IPS-20b (cell line): Measurements from ENCODE around the gene STK11IP.

Experiments used
- H3K27ac ChIP-seq: one replicate; pipeline ENCODE4 v1.5.1; 2013; ENCODE audit warnings: low read length
- H3K27me3 ChIP-seq: 2 replicates; pipeline ENCODE4 v1.6.1; 2013; ENCODE audit warnings: mild to moderate bottlenecking, low read length, inconsistent platforms; ENCODE audit not compliant: insufficient read depth
- H3K36me3 ChIP-seq: 2 replicates; pipeline ENCODE4 v1.6.1; 2013; ENCODE audit warnings: low read depth, mild to moderate bottlenecking, inconsistent platforms, low read length, moderate library complexity; ENCODE audit not compliant: insufficient read depth
- H3K4me1 ChIP-seq: 2 replicates; pipeline ENCODE4 v1.6.1; 2013; ENCODE audit warnings: mild to moderate bottlenecking, control low read depth, inconsistent platforms, low read length, moderate library complexity; ENCODE audit not compliant: insufficient read depth
- H3K4me3 ChIP-seq: 2 replicates; pipeline ENCODE4 v1.5.1; 2013; ENCODE audit warnings: mild to moderate bottlenecking, low read length, inconsistent platforms
- H3K9ac ChIP-seq: 2 replicates; pipeline ENCODE4 v1.6.1; 2013; ENCODE audit warnings: low read depth, mild to moderate bottlenecking, inconsistent platforms, low read length, moderate library complexity
- H3K9me3 ChIP-seq: 2 replicates; pipeline ENCODE4 v1.6.1; 2013; ENCODE audit warnings: mild to moderate bottlenecking, low read depth, low read length, inconsistent platforms; ENCODE audit not compliant: insufficient read depth

Gene STK11IP

DNA sequence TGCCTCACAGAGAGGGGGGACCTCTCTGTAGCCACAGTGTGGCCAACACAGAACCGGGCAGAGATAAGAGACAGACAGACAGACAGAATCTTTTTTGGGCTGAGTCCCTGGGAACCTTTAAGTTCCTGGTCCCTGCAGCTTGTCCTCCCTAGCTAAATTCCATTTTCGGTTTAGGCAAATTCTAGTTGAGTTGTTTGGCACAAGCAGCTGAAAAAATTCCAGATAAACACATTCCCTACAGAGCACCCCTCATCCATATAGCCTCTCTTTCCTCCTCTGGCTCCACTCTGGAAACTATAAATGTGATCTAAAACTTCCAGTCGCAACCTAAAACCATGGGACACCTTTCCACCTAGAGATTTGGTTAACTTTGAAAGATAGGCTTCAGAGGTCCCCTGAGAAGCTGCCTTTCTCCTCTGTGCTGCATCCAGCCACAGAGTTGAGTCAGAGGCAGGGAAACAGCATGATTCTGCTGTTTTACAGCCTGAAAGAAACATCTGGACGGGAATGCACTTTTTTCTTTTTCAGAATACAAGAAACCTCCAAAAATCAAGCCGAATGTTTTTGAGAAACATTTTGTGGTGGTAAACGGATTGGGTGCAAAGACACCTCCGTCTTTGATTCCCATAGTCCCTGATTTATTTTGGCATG lies 60.7 kb downstream of the STK11IP start:
- no peak overlapping the region for H3K4me3 ChIP-seq
- H3K36me3 ChIP-seq = no peaks in the 10 kb centered on the region
- H3K4me1 ChIP-seq = peaks cover 10% of the 10 kb centered on the region; the same call in 1 of the 2 replicates
- no peak overlapping the region for H3K9ac ChIP-seq
- no peaks in the 10 kb centered on the region for H3K27me3 ChIP-seq
- H3K9me3 ChIP-seq = peaks cover 15% of the 10 kb centered on the region
- H3K27ac ChIP-seq = no peak overlapping the region

DNA sequence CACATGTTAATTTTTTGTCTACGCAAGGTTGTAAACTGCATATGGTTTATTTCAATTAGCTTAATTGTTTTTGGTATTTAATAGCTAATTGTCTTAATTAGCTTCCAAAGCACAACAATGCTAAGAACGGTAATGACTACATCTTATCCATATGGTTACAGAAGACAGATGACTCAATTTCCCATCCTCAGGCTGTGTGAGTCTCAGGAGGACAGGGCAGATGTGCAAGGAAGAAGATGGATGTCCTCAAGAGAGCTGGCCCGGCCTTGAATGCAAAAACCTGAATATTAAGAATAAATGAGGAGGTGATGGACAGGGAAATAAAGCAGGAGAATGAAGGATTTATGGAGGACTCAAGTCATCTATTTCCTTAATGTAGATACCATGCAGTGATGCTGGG lies 61.2 kb downstream of the STK11IP start:
- Histone ChIP-seq H3K9ac (no peak overlapping the region), H3K9me3 (peaks cover 15% of the 10 kb centered on the region), H3K27ac (no peak overlapping the region), H3K27me3 (no peaks in the 10 kb centered on the region), H3K4me1 (peaks cover 10% of the 10 kb centered on the region; the same call in 1 of the 2 replicates), H3K36me3 (no peaks in the 10 kb centered on the region), H3K4me3 (no peak overlapping the region)

DNA sequence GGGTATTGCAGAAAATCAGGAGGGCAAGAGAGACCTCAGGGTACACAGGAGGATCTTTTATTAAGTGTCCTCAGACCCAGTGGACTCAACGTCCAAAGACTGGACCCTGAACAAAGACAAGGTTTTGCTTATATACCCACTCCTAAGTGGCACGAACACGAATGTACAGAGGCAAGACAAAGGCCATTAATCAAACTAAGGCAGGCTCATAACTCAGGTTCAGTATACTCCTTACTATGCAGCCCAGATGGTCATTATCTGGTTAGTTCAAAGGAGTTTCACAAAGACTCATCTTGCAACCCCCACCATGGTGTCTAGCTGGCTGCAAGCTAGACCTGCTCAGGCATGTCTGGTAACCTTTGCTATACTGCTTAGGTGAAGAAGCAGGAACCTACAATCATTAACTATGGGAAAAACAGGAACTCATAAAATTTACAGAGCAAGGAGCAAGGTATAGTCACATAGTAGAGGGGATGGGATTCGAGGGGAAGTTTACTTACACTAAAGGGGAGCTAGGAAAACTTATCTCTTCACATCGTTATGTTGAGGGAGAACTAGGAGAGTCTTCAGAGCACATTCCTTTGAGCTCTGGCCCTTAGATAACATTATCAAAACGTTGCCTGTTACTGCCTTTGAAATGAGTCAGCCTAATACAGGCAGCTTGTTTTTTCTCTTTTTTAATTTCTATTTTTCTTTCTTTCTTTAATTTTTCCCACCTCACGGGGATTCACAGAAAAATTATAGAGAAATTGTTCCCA lies 63.7 kb downstream of the STK11IP start:
- H3K36me3 ChIP-seq = no peaks in the 10 kb centered on the region
- no peak overlapping the region; the same call in 1 of the 2 replicates for H3K4me3 ChIP-seq
- no peak overlapping the region for H3K9ac ChIP-seq
- H3K4me1 ChIP-seq = peaks cover 10% of the 10 kb centered on the region
- H3K27me3 ChIP-seq = no peaks in the 10 kb centered on the region
- H3K27ac ChIP-seq = no peak overlapping the region
- peaks cover 15% of the 10 kb centered on the region for H3K9me3 ChIP-seq

DNA sequence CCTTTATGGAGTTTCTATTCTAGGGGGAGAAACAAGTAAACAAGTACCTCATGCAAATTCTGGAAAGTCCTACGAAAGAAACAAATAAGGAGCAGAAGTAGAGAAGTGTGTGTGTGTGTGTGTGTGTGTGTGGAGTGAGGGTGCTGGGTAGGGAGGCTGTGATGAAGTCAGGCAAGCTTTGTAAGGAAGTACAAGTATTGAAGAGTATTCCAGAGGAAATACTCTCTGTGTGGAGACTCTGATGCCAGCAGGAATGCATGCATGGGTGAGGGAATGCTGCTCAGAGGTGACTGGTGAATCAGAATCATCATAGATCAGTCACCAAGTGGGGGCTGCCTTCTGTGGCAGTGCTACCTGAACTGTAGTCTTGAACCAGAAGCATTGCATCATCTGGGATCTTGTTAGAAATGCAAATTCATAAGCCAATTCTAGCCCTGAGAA lies 64.3 kb downstream of the STK11IP start:
- Histone ChIP-seq H3K27me3 (no peaks in the 10 kb centered on the region), H3K9ac (no peak overlapping the region), H3K9me3 (peaks cover 15% of the 10 kb centered on the region), H3K4me3 (0 out of 2 replicates have a peak overlapping the region, but pooled peaks have one; percentile 21), H3K27ac (no peak overlapping the region), H3K36me3 (no peaks in the 10 kb centered on the region), H3K4me1 (peaks cover 10% of the 10 kb centered on the region)

DNA sequence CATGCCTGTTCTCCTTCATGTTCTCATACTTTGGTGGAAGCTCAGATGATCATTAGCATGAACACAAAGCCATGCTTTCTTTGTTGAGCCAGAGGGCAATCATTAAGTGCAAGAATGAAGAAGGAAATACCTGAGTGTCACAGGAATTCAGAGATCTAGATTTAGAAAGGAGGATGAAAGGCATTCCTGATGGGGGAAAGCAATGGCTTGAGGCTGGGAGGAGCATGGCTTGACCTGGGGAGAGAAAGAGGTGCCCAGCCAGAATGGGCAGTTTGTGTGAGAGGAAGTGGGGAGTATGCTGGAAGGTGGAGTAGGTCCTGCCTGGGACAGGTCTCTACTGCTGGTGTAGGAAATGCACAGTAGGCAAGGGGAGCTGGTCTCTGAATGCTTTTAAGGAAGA lies 64.9 kb downstream of the STK11IP start:
- Histone ChIP-seq H3K9me3 (peaks cover 15% of the 10 kb centered on the region), H3K9ac (no peak overlapping the region), H3K4me3 (0 out of 2 replicates have a peak overlapping the region, but pooled peaks have one; percentile 21), H3K27ac (no peak overlapping the region), H3K27me3 (no peaks in the 10 kb centered on the region), H3K4me1 (peaks cover 10% of the 10 kb centered on the region), H3K36me3 (no peaks in the 10 kb centered on the region)

DNA sequence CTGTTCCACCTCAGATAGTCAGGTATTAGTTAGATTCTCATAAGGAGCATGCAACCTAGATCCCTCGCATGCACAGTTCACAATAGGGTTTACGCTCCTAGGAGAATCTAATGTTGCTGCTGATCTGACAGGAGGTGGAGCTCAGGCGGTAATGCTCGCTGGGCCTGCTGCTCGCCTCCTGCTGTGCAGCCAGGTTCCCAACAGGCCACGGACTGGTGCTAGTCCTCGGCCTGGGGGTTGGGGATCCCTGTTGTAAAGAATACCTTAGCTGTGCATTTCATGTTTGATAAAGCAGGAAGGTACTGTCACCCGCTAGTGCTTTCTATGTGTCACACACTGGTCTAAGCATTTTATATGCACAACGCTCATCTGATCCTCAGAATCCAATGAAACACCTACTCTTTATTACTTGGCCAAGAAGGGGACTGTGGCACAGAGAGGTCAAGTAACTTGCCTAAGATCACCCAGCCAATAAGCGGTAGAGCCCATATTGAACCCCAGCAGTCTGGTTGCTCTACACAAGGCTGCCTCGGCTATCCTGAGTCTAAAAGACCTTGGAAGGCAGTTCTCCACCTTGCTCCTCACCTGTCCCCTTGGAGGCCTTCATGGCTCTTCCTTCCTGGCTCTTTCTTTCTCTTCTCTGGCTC lies 65.6 kb downstream of the STK11IP start:
- Histone ChIP-seq H3K4me3 (no peak overlapping the region), H3K36me3 (no peaks in the 10 kb centered on the region), H3K4me1 (peaks cover 10% of the 10 kb centered on the region), H3K9ac (no peak overlapping the region), H3K27me3 (no peaks in the 10 kb centered on the region), H3K9me3 (peaks cover 15% of the 10 kb centered on the region), H3K27ac (no peak overlapping the region)

DNA sequence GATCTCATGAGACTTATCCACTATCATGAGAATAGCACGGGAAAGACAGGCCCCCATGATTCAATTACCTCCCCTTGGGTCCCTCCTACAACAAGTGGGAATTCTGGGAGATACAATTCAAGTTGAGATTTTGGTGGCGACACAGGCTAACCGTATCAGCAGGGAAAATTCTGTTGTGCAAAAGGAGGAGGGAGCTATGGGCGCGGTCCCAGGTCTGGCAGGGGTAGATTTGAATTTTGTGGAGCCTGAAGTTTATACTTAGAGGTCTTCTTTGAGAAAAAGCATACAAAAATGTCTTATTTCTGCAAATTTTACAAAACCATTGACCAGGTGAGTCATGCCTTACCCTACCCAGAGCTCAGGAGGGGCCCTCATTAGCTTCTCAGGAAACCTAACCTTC lies 66.4 kb downstream of the STK11IP start:
- H3K36me3 ChIP-seq = no peaks in the 10 kb centered on the region
- peaks cover 15% of the 10 kb centered on the region for H3K9me3 ChIP-seq
- H3K27me3 ChIP-seq = no peaks in the 10 kb centered on the region
- H3K4me1 ChIP-seq = peaks cover 10% of the 10 kb centered on the region
- H3K27ac ChIP-seq = no peak overlapping the region
- no peak overlapping the region for H3K4me3 ChIP-seq
- H3K9ac ChIP-seq = no peak overlapping the region

DNA sequence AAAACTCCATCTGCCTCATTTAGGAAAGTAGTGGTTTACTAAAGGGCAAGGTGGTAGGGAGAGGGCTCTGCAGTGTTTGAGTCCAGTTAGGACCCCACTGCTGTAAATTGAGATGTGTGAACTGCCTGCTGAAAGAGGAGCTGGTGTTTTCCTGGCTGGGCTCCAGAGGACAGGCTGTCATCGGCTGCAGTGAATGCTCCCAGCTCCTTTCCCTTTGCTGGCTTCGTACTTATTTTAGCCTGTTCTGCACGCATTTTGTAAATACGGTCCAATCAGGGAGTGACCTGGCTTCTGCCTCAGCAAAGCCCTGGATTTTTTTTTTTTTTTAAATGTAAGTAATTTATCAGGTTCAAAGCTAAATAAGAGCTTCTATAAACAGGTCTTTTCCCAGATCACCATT lies 67.3 kb downstream of the STK11IP start:
- Histone ChIP-seq H3K4me1 (peaks cover 10% of the 10 kb centered on the region), H3K27me3 (no peaks in the 10 kb centered on the region), H3K36me3 (no peaks in the 10 kb centered on the region), H3K27ac (no peak overlapping the region), H3K9ac (no peak overlapping the region), H3K9me3 (peaks cover 15% of the 10 kb centered on the region), H3K4me3 (no peak overlapping the region)

DNA sequence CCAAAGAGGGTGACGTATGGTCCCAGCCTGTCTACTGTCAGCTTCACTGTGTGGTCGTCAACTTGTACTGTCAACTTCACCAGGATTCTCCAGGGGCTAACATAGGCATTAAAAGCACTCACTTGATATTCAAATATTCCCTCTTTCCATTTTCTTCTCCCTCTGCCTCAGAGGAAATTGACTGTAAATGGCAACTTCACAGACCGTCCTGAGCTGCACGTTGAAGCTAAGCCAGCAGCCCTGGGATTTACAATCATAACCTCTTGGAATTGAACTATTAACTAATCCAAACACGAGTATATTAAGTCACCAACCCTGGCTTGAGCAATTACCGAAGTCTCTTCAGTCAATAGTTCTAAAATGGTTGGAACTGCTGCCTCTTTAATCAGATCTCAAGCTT lies 68.3 kb downstream of the STK11IP start:
- H3K27me3 ChIP-seq = no peaks in the 10 kb centered on the region
- H3K4me3 ChIP-seq = no peak overlapping the region
- H3K9me3 ChIP-seq = peaks cover 14% of the 10 kb centered on the region
- no peak overlapping the region for H3K9ac ChIP-seq
- no peak overlapping the region for H3K27ac ChIP-seq
- H3K36me3 ChIP-seq = no peaks in the 10 kb centered on the region
- H3K4me1 ChIP-seq = peaks cover 14% of the 10 kb centered on the region
